GM12878 (cell line): ENCODE measurements around the gene FAM9C. TPM values are rescaled to one million over a fixed set of nuclear protein-coding genes. Genes with fewer than 3 reads are reported as not detected.

ENCODE experiments used
- ATAC-seq: fragments of 200-7000 bp; cut with Tn5 transposase; 3 replicates; pipeline ENCODE4 v1.9.1; 2020; ENCODE audit warnings: mild to moderate bottlenecking, moderate library complexity
- BruUV-seq: library from RNA; stranded (reverse); fragments of 400-500 nt; replicated peaks from 2 replicates; lab custom pipeline; 2021; lab: Mats Ljungman, UMichigan
- CTCF ChIA-PET: fragments of 300-600 bp; sonication (Branson Sonifier 250); formaldehyde crosslinking; extraction: SDS; loops from one replicate; lab custom pipeline; 2021; ENCODE audit warnings: inconsistent platforms; lab: Yijun Ruan, JAX
- POLR2A ChIA-PET: fragments of 350-600 bp; formaldehyde crosslinking; extraction: SDS; loops from one replicate; lab custom pipeline; 2021; ENCODE audit warnings: inconsistent platforms; lab: Charles Lee
- RAD21 ChIA-PET: fragments of 300-600 bp; sonication (Branson Sonifier 250); formaldehyde crosslinking; loops from one replicate; lab custom pipeline; 2023; ENCODE audit warnings: antibody characterized with exemption; ENCODE audit not compliant: unreplicated experiment; lab: Charles Lee
- SMC1A ChIA-PET: fragments of 300-600 bp; sonication (Branson Sonifier 250); formaldehyde crosslinking; loops from one replicate; lab custom pipeline; 2023; ENCODE audit not compliant: unreplicated experiment, uncharacterized antibody; lab: Charles Lee
- DNase-seq: peaks from one replicate; pipeline ENCODE4 v3.0.0-alpha.2; 2011; ENCODE audit warnings: low read depth, low spot score
- FAIRE-seq: peaks from 3 replicates; lab custom pipeline; 2011; peaks lifted over from hg19 to GRCh38; lab: Jason Lieb, UNC
- H2AFZ ChIP-seq: 2 replicates; pipeline ENCODE4 v1.6.0; 2011; ENCODE audit warnings: low read depth, low read length, control low read depth; ENCODE audit not compliant: control insufficient read depth
- H3K27ac ChIP-seq: 2 replicates; pipeline ENCODE4 v1.5.1; 2011; ENCODE audit warnings: control low read depth; ENCODE audit not compliant: control insufficient read depth, insufficient read depth
- H3K27me3 ChIP-seq, 2 experiments: replicated peaks in 1 of 2; 2 replicates each; pipeline versions ENCODE4 v1.6.0 to v1.6.1; 2011; ENCODE audit warnings: low read length in 1 of 2; ENCODE audit not compliant: control insufficient read depth in 2 of 2, insufficient read depth in 2 of 2
- H3K36me3 ChIP-seq, 2 experiments: 2 replicates each; pipeline ENCODE4 v1.5.1; 2011; ENCODE audit warnings: low read length in 1 of 2; ENCODE audit not compliant: control insufficient read depth in 2 of 2, insufficient read depth in 2 of 2
- H3K4me1 ChIP-seq: 2 replicates; pipeline ENCODE4 v1.6.1; 2011; ENCODE audit warnings: mild to moderate bottlenecking, low read length, moderate library complexity, mixed read lengths; ENCODE audit not compliant: control insufficient read depth, insufficient read depth
- H3K4me2 ChIP-seq: 2 replicates; pipeline ENCODE4 v1.6.0; 2011; ENCODE audit warnings: control low read depth; ENCODE audit not compliant: control insufficient read depth, insufficient read depth
- H3K4me3 ChIP-seq: fragments of 200-600 bp; sonication (generic); 2 replicates; pipeline ENCODE4 v1.5.1; 2016
- H3K79me2 ChIP-seq: 2 replicates; pipeline ENCODE4 v1.6.0; 2011; ENCODE audit warnings: low read length; ENCODE audit not compliant: control insufficient read depth, insufficient read depth
- H3K9ac ChIP-seq: 2 replicates; pipeline ENCODE4 v1.8.0; 2011; ENCODE audit warnings: low read length, control low read depth, mixed read lengths; ENCODE audit not compliant: control insufficient read depth, insufficient read depth
- H3K9me3 ChIP-seq: replicated peaks from 3 replicates; pipeline ENCODE4 v1.5.1; 2011; ENCODE audit warnings: mild to moderate bottlenecking, low read length; ENCODE audit not compliant: control insufficient read depth, insufficient read depth
- H4K20me1 ChIP-seq: 2 replicates; pipeline ENCODE4 v1.6.0; 2011; ENCODE audit not compliant: control insufficient read depth, insufficient read depth
- BHLHE40 ChIP-seq, 2 experiments: fragments of 450-650 bp in 1 of 2; IDR thresholded peaks; 2 replicates each; pipeline ENCODE4 v1.6.1; 2011 to 2017; ENCODE audit warnings: low read depth in 2 of 2, borderline replicate concordance in 1 of 2, improper control_type of control experiment in 1 of 2, low read length in 1 of 2, mild to moderate bottlenecking in 1 of 2
- BRCA1 ChIP-seq: IDR thresholded peaks from 2 replicates; pipeline ENCODE4 v1.6.1; 2011; ENCODE audit warnings: low read depth, low read length, improper control_type of control experiment
- ETV6 ChIP-seq, 2 experiments: fragments of 450-650 bp in 1 of 2; IDR thresholded peaks in 1 of 2; conservative IDR thresholded peaks in 1 of 2; 2 replicates each; pipeline ENCODE4 v1.6.1; 2014; ENCODE audit warnings: antibody characterized with exemption in 1 of 2, borderline replicate concordance in 1 of 2, low read depth in 1 of 2, mild to moderate bottlenecking in 1 of 2, moderate library complexity in 1 of 2
- GATAD2B ChIP-seq: fragments of 450-650 bp; conservative IDR thresholded peaks from 2 replicates; pipeline ENCODE4 v1.6.1; 2017; ENCODE audit warnings: low read depth, mild to moderate bottlenecking, moderate library complexity
- HDGF ChIP-seq: fragments of 450-650 bp; IDR thresholded peaks from 2 replicates; pipeline ENCODE4 v1.6.1; 2016; ENCODE audit warnings: antibody characterized with exemption
- IRF3 ChIP-seq: fragments of 450-650 bp; IDR thresholded peaks from 2 replicates; pipeline ENCODE4 v1.6.1; 2014; ENCODE audit warnings: mild to moderate bottlenecking
- IRF4 ChIP-seq: IDR thresholded peaks from 2 replicates; pipeline ENCODE4 v1.6.1; 2011; ENCODE audit warnings: low read depth, low read length
- KDM1A ChIP-seq: fragments of 200-600 bp; sonication (generic); IDR thresholded peaks from 2 replicates; pipeline ENCODE4 v1.6.1; 2016; ENCODE audit warnings: borderline replicate concordance
- MEF2A ChIP-seq: IDR thresholded peaks from 2 replicates; pipeline ENCODE4 v1.6.1; 2011; ENCODE audit warnings: low read depth, mild to moderate bottlenecking, low read length, moderate library complexity; ENCODE audit not compliant: insufficient read depth
- MLLT1 ChIP-seq: fragments of 450-650 bp; IDR thresholded peaks from 2 replicates; pipeline ENCODE4 v1.6.1; 2016; ENCODE audit warnings: mild to moderate bottlenecking
- NBN ChIP-seq: fragments of 450-650 bp; IDR thresholded peaks from 2 replicates; pipeline ENCODE4 v1.6.1; 2016
- POLR2AphosphoS5 ChIP-seq: IDR thresholded peaks from 2 replicates; pipeline ENCODE4 v1.6.1; 2011; ENCODE audit warnings: mild to moderate bottlenecking, low read length, inconsistent platforms
- RELB ChIP-seq: fragments of 450-650 bp; IDR thresholded peaks from 2 replicates; pipeline ENCODE4 v1.6.1; 2017; ENCODE audit warnings: low read depth, mild to moderate bottlenecking, moderate library complexity
- SIX5 ChIP-seq: IDR thresholded peaks from 2 replicates; pipeline ENCODE4 v1.6.1; 2011; ENCODE audit warnings: mild to moderate bottlenecking, low read depth, low read length, moderate library complexity; ENCODE audit not compliant: severe bottlenecking
- WGBS: methylation state at CpG from one replicate; pipeline ENCODE4 v1.1.6; 2016; ENCODE audit warnings: low lambda C conversion rate; ENCODE audit not compliant: insufficient replicate concordance, insufficient coverage; ENCODE audit errors: missing lambda C conversion rate; 5-methylcytosine and 5-hydroxymethylcytosine counted together
- in situ Hi-C: fragments of 300-500 bp; cut with MboI; formaldehyde crosslinking; loops from 9 replicates; pipeline ENCODE4 v1.14.3; 2018; ENCODE audit warnings: mixed read lengths
- intact Hi-C: fragments of 100-400 bp; cut with micrococcal nuclease; formaldehyde crosslinking; loops from one replicate; pipeline ENCODE4 v1.14.2; 2022; ENCODE audit not compliant: unreplicated experiment
- polyA plus RNA-seq, 11 experiments: library from polyadenylated mRNA; depleted of rRNA in 4 of 11; unstranded in 6 of 11; stranded (reverse) in 5 of 11; fragments of >200 nt; fragmentation: Nextera tagmentation in 4 of 11; fragmentation: Illumina TruSeq in 1 of 11; extraction: Ambion mirVana in 4 of 11; extraction: Trizol in 1 of 11; gene quantifications; 1 replicate in 1 of 11; 2 replicates in 10 of 11; pipeline versions ENCODE4 v1.2.1 to v1.2.3, GENCODE V29; 2011 to 2016; ENCODE audit warnings: inconsistent platforms in 2 of 11, missing spikeins in 2 of 11, low read depth in 1 of 11
- total RNA-seq, 4 experiments: library from RNA; depleted of rRNA in 3 of 4; stranded (reverse); fragments of >200 nt in 3 of 4; fragmentation: Illumina TruSeq in 1 of 4; extraction: Trizol in 1 of 4; gene quantifications; 2 replicates each; pipeline versions ENCODE4 v1.2.1 to v1.2.3, GENCODE V29; 2013 to 2021
- TF ChIP-seq, protein P1 (sequence below): IDR thresholded peaks from 2 replicates; pipeline ENCODE4 v1.6.1; 2011; ENCODE audit warnings: mild to moderate bottlenecking, low read depth, low read length, moderate library complexity; ENCODE audit not compliant: insufficient replicate concordance

FAM9C gene
- total and polyA plus RNA-seq, 10 of the 15 experiments (the other 5 are each of a cell fraction or from before 2014, with no cell fraction given) = 0.01 to 0.03 TPM; not detected in 8

DNA sequence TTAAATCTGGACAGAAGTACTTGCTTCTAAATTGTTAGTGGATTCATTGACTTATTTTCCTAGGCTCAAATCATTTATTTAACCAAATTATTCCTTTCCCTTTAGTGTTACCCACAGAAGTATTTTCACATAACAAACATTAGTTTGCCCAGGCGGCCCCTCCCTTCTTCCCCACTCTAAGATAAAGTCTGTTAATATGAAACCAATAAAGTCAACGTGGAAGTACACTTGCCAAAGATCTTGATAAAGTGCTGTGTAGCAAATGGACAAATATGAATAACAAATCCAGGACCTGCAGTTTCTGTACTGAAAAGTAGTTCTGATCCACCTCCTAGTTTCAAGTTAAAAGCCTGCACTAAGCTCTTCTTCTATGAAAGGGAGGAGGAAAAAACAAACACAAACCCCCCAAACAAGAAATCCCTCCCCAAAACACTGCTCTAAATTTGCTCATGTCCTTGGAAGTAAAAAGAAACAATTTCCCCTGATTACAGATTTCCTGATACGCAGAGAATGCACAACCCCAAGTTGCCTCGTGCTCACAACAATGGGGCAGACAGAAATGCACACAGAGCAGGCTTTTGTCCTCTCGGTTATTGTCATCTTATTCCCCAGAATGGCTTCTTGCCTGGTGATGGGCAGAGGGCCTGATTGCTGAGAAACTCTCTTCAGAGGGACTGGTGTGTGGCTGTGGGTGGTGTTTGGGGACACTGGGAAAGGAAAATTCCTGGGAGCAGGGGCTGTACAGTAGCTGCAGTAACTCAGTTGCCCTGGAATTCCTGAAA lies 46.3 kb downstream of the FAM9C start:
- no peaks in the 10 kb centered on the region for H3K9me3 ChIP-seq
- ATAC-seq (peak; percentile 18), FAIRE-seq (no peak), DNase-seq (no peak)
- POLR2A ChIA-PET = interaction anchor here (0.6 to 17.2 kb wide), 7 partner anchors 11 to 86 kb away, joined by 3 to 280 read pairs (median 6); no protein-coding TSS in a partner anchor
- BruUV-seq = no TSS peak
- no peak overlapping the region for H3K4me3 ChIP-seq
- RAD21 ChIA-PET = interaction anchor here (0.8 to 22.5 kb wide), 11 partner anchors 11 to 490 kb away, joined by 3 to 689 read pairs (median 9); partner anchors contain the start of gene TMSB4X
- no peaks in the 10 kb centered on the region for H3K27me3 ChIP-seq
- peak overlapping the region; percentile 41 for H2AFZ ChIP-seq
- intact Hi-C loops (no loop called here), in situ Hi-C loops (no loop called here)
- H3K4me1 ChIP-seq = peaks cover 53% of the 10 kb centered on the region
- no peak for TF ChIP-seq IRF3
- TF ChIP-seq BHLHE40 (IDR thresholded peaks at IDR 0.05; ENCODE audit: borderline replicate concordance in 1 of 2, low read depth in 2 of 2, low read length in 1 of 2) = no peak
- TF ChIP-seq RELB = 0 out of 2 replicates have a peak, but pooled peaks have one; percentile 23
- TF ChIP-seq IRF4 = no peak
- no peak for TF ChIP-seq ETV6 (conservative IDR thresholded peaks at IDR 0.05 in 1 of 2, IDR thresholded peaks at IDR 0.05 in 1 of 2; ENCODE audit: borderline replicate concordance in 1 of 2, low read depth in 1 of 2)
- no peak for TF ChIP-seq KDM1A
- TF ChIP-seq BRCA1 = no peak
- TF ChIP-seq HDGF = 0 out of 2 replicates have a peak, but pooled peaks have one; percentile 45
- no peak for TF ChIP-seq GATAD2B
- no peak for TF ChIP-seq MEF2A
- peak; percentile 71 for TF ChIP-seq MLLT1
- TF ChIP-seq, protein P1, sequence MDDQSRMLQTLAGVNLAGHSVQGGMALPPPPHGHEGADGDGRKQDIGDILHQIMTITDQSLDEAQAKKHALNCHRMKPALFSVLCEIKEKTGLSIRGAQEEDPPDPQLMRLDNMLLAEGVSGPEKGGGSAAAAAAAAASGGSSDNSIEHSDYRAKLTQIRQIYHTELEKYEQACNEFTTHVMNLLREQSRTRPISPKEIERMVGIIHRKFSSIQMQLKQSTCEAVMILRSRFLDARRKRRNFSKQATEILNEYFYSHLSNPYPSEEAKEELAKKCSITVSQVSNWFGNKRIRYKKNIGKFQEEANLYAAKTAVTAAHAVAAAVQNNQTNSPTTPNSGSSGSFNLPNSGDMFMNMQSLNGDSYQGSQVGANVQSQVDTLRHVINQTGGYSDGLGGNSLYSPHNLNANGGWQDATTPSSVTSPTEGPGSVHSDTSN = no peak
- TF ChIP-seq SIX5 = no peak
- TF ChIP-seq NBN = 0 out of 2 replicates have a peak, but pooled peaks have one; percentile 40
- TF ChIP-seq POLR2AphosphoS5 = peak; percentile 34; the same call in 1 of the 2 replicates
- peak overlapping the region; percentile 50 for H3K4me2 ChIP-seq
- SMC1A ChIA-PET = interaction anchor here (0.6 to 25.1 kb wide), 9 partner anchors 13 to 373 kb away, joined by 3 to 847 read pairs (median 83); partner anchors contain the start of gene TMSB4X
- CTCF ChIA-PET = interaction anchor here (0.5 to 12.2 kb wide), 8 partner anchors 12 to 259 kb away, joined by 3 to 123 read pairs (median 8); no protein-coding TSS in a partner anchor
- no peaks in the 10 kb centered on the region; the same call in none of the 2 replicates for H3K79me2 ChIP-seq
- peak overlapping the region; percentile 91 for H3K27ac ChIP-seq
- WGBS = 9% methylated on average over 5 of the region's 5 CpGs
- H3K9ac ChIP-seq = peak overlapping the region; percentile 48
- H3K36me3 ChIP-seq = no peaks in the 10 kb centered on the region
- H4K20me1 ChIP-seq = no peaks in the 10 kb centered on the region
